Stomach (tissue), 9 donors: ENCODE measurements around the gene STIM1. TPM values are rescaled to one million over a fixed set of nuclear protein-coding genes. Genes with fewer than 3 reads are reported as not detected.

ENCODE experiments used
- DNase-seq, 2 donors: peaks; one replicate each; pipeline versions ENCODE4 v3.0.0 to v3.0.0-alpha.2; 2013 to 2019
- H3K27ac ChIP-seq, 5 donors: fragments of 200-600 bp in 4 of 5; sonication (generic) in 4 of 5; one replicate each; pipeline ENCODE4 v1.5.1; 2013 to 2019; ENCODE audit warnings: mild to moderate bottlenecking in 1 of 5, moderate library complexity in 1 of 5
- H3K27me3 ChIP-seq, 3 donors: fragments of 200-600 bp; sonication (generic); one replicate each; pipeline ENCODE4 v1.5.1; 2017 to 2019; ENCODE audit warnings: mixed run types in 1 of 3
- H3K36me3 ChIP-seq, 4 donors: fragments of 200-600 bp; sonication (generic); 1 replicate in 3 of 4; 2 replicates in 1 of 4; pipeline ENCODE4 v1.5.1; 2016 to 2019
- H3K4me1 ChIP-seq, 4 donors: fragments of 200-600 bp; sonication (generic); one replicate each; pipeline ENCODE4 v1.5.1; 2016 to 2019
- H3K4me3 ChIP-seq, 4 donors: fragments of 200-600 bp; sonication (generic) in 3 of 4; one replicate each; pipeline ENCODE4 v1.5.1; 2016 to 2019; ENCODE audit warnings: mild to moderate bottlenecking in 1 of 4
- H3K9me3 ChIP-seq, 4 donors: fragments of 200-600 bp; sonication (generic); one replicate each; pipeline ENCODE4 v1.5.1; 2016 to 2019
- CTCF ChIP-seq, 7 experiments: fragments of 450-650 bp in 4 of 7; fragments of 200-600 bp in 3 of 7; sonication (generic) in 3 of 7; IDR thresholded peaks; one replicate each; pipeline ENCODE4 v1.5.1; 2016 to 2019; ENCODE audit warnings: antibody characterized with exemption in 7 of 7, control low read depth in 2 of 7, mild to moderate bottlenecking in 1 of 7
- EP300 ChIP-seq: sonication (generic); formaldehyde crosslinking; IDR thresholded peaks from one replicate; pipeline ENCODE4 v1.6.1; 2017; ENCODE audit warnings: antibody characterized with exemption
- POLR2A ChIP-seq, 4 donors: fragments of 450-650 bp; IDR thresholded peaks; one replicate each; pipeline ENCODE4 v1.6.1; 2016; ENCODE audit warnings: antibody characterized with exemption in 4 of 4, control low read depth in 2 of 4, mild to moderate bottlenecking in 1 of 4, moderate library complexity in 1 of 4
- POLR2AphosphoS5 ChIP-seq, 3 donors: sonication (generic); formaldehyde crosslinking; IDR thresholded peaks; one replicate each; pipeline ENCODE4 v1.6.1; 2016; ENCODE audit warnings: antibody characterized with exemption in 3 of 3
- WGBS, 5 donors: extraction: QIAGEN DNeasy Blood & Tissue Kit in 3 of 5; methylation state at CpG; one replicate each; pipeline versions ENCODE4 v1.1.5 to v1.1.7; 2013 to 2018; 5-methylcytosine and 5-hydroxymethylcytosine counted together
- intact Hi-C: fragments of 100-400 bp; cut with DNase I; formaldehyde crosslinking; loops from one replicate; pipeline ENCODE4 v1.15.1; 2023; ENCODE audit warnings: low total_unique reads
- polyA plus RNA-seq, 3 donors: library from polyadenylated mRNA; stranded (reverse); fragments of 200-250 nt; gene quantifications; one replicate each; pipeline ENCODE4 v1.2.3, GENCODE V29; 2013
- total RNA-seq, 5 donors: library from RNA; depleted of rRNA; stranded (reverse); fragments of >200 nt; gene quantifications; one replicate each; pipeline versions ENCODE4 v1.1.0 to v1.2.3, GENCODE V29; 2014 to 2016
- donor health status: healthy with polysubstance abuse.
- donor health status: Bipolar disorder and iron deficiency.
- donor health status: healthy.

The STIM1 gene
- total and polyA plus RNA-seq, 8 donors, result 8.7 to 70.7 (median 34.3) TPM

- Histone ChIP-seq H3K9me3 (no peaks in the 10 kb centered on the region), H3K4me3 (peak overlapping the region in 2 of 4 donors; percentile 76 to 82), H3K4me1 (peaks cover 28 to 44% (median 41%) of the 10 kb centered on the region in 4 donors), H3K27ac (peak overlapping the region; percentile 11 to 99 (median 98)), H3K27me3 (no peaks in the 10 kb centered on the region), H3K36me3 (no peaks in the 10 kb centered on the region)
- TF ChIP-seq POLR2AphosphoS5 (IDR thresholded peaks at IDR 0.05) (no peak), CTCF (IDR thresholded peaks at IDR 0.05) (no peak), POLR2A (IDR thresholded peaks at IDR 0.05) (no peak), EP300 (no peak)
- peak; percentile 39 to 75 for DNase-seq
- WGBS, 5 donors, result 56 to 65% (median 62%) methylated on average over 11 of the region's 11 CpGs
- intact Hi-C loops, result loop anchor here (5.0 kb wide), 1 partner anchor 218 kb away; no protein-coding TSS in a partner anchor
Observed at GRCh38 chr11:3853899-3854659, 1.4 kb upstream of the STIM1 start.

- no peak for DNase-seq
- intact Hi-C loops, result loop anchor here (5.0 kb wide), 1 partner anchor 218 kb away; no protein-coding TSS in a partner anchor
- no peaks in the 10 kb centered on the region for H3K36me3 ChIP-seq
- no peak for TF ChIP-seq POLR2AphosphoS5 (IDR thresholded peaks at IDR 0.05)
- peaks cover 34 to 49% (median 46%) of the 10 kb centered on the region in 4 donors for H3K4me1 ChIP-seq
- H3K27me3 ChIP-seq, result no peaks in the 10 kb centered on the region
- 15 to 27% (median 19%) methylated on average over 4 to 7 of the region's 7 CpGs for WGBS, 5 donors
- peak overlapping the region; percentile 11 to 99 (median 98) for H3K27ac ChIP-seq
- peak overlapping the region; percentile 76 to 90 (median 86) for H3K4me3 ChIP-seq
- H3K9me3 ChIP-seq, result no peaks in the 10 kb centered on the region
Observed at GRCh38 chr11:3854660-3854976, 846 bp upstream of the STIM1 start.

GRCh38 chr11:3855808-3856491 is 486 bp downstream of the STIM1 start:
- no peaks in the 10 kb centered on the region for H3K36me3 ChIP-seq
- H3K4me1 ChIP-seq, result peaks cover 47 to 62% (median 59%) of the 10 kb centered on the region in 4 donors
- peak overlapping the region; percentile 97 to 99 (median 98) for H3K27ac ChIP-seq
- DNase-seq, result peak; percentile 46 to 74
- H3K4me3 ChIP-seq, result peak overlapping the region; percentile 76 to 90 (median 86)
- intact Hi-C loops, result no loop called here
- no peak for TF ChIP-seq CTCF (IDR thresholded peaks at IDR 0.05)
- TF ChIP-seq EP300, result no peak
- no peak for TF ChIP-seq POLR2A (IDR thresholded peaks at IDR 0.05)
- no peak for TF ChIP-seq POLR2AphosphoS5 (IDR thresholded peaks at IDR 0.05)
- H3K27me3 ChIP-seq, result no peaks in the 10 kb centered on the region
- 1 to 2% (median 1%) methylated on average over 31 to 40 of the region's 40 CpGs for WGBS, 5 donors
- no peaks in the 10 kb centered on the region for H3K9me3 ChIP-seq

GRCh38 chr11:3856856-3857553 is 1.5 kb downstream of the STIM1 start:
- peaks cover 58 to 73% (median 67%) of the 10 kb centered on the region in 4 donors for H3K4me1 ChIP-seq
- peak overlapping the region; percentile 76 to 90 (median 86) for H3K4me3 ChIP-seq
- intact Hi-C loops, result no loop called here

More at GRCh38 chr11:3856856-3857553, 1.5 kb downstream of the STIM1 start:
- DNase-seq, result no peak
- no peak for TF ChIP-seq EP300
- TF ChIP-seq CTCF (IDR thresholded peaks at IDR 0.05), result no peak
- TF ChIP-seq POLR2A (IDR thresholded peaks at IDR 0.05), result no peak
- TF ChIP-seq POLR2AphosphoS5 (IDR thresholded peaks at IDR 0.05), result no peak
- H3K27me3 ChIP-seq, result no peaks in the 10 kb centered on the region
- no peaks in the 10 kb centered on the region for H3K9me3 ChIP-seq
- H3K27ac ChIP-seq, result peak overlapping the region; percentile 31 to 99 (median 98)
- WGBS, 5 donors, result 45 to 66% (median 57%) methylated on average over 5 of the region's 5 CpGs
- H3K36me3 ChIP-seq, result no peaks in the 10 kb centered on the region
